Fibroblast of pulmonary artery (primary cell): ENCODE data around the gene WDR26.

Source experiments
- DNase-seq: peaks from one replicate; pipeline ENCODE4 v3.0.0-alpha.2; 2010; ENCODE audit warnings: low read depth
- H3K4me3 ChIP-seq: replicated peaks from 2 replicates; pipeline ENCODE4 v1.5.1; 2011; ENCODE audit warnings: low read depth, mild to moderate bottlenecking, control low read depth, low read length, moderate library complexity
- TF ChIP-seq, protein P1 (sequence below): IDR thresholded peaks from 2 replicates; pipeline ENCODE4 v1.5.1; 2011; ENCODE audit warnings: mild to moderate bottlenecking, control low read depth, low read length, inconsistent platforms; ENCODE audit errors: missing control alignments

WDR26 gene

GRCh38 chr1:224392411-224393249 is 42.0 kb downstream of the WDR26 start:
- DNase-seq = no peak
- H3K4me3 ChIP-seq = no peak overlapping the region
- TF ChIP-seq, protein P1, sequence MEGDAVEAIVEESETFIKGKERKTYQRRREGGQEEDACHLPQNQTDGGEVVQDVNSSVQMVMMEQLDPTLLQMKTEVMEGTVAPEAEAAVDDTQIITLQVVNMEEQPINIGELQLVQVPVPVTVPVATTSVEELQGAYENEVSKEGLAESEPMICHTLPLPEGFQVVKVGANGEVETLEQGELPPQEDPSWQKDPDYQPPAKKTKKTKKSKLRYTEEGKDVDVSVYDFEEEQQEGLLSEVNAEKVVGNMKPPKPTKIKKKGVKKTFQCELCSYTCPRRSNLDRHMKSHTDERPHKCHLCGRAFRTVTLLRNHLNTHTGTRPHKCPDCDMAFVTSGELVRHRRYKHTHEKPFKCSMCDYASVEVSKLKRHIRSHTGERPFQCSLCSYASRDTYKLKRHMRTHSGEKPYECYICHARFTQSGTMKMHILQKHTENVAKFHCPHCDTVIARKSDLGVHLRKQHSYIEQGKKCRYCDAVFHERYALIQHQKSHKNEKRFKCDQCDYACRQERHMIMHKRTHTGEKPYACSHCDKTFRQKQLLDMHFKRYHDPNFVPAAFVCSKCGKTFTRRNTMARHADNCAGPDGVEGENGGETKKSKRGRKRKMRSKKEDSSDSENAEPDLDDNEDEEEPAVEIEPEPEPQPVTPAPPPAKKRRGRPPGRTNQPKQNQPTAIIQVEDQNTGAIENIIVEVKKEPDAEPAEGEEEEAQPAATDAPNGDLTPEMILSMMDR = no peak

GRCh38 chr1:224390517-224390916 is 44.1 kb downstream of the WDR26 start:
- TF ChIP-seq, protein P1 = no peak
- H3K4me3 ChIP-seq = no peak overlapping the region
- no peak for DNase-seq

DNA sequence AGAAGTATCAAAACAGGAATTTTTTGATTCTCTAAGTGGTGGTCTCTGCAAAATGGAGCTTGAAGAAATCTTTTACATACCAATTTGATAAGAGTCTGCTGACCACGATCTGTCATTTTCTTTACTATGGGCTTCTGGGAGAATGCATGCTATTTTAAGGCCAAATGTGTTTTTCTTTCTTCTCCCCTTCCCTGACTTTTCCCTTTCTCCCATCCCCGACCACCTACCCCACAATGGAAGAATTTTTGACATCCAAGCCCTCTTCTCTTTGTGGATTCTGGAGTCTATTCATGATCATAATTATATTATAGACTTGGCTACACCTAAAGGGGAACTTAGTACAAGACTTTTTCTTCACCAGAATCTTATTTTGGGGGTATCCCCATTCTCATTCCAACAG is 46.7 kb downstream of the WDR26 start:
- TF ChIP-seq, protein P1 = no peak
- no peak for DNase-seq
- H3K4me3 ChIP-seq = no peak overlapping the region

DNA sequence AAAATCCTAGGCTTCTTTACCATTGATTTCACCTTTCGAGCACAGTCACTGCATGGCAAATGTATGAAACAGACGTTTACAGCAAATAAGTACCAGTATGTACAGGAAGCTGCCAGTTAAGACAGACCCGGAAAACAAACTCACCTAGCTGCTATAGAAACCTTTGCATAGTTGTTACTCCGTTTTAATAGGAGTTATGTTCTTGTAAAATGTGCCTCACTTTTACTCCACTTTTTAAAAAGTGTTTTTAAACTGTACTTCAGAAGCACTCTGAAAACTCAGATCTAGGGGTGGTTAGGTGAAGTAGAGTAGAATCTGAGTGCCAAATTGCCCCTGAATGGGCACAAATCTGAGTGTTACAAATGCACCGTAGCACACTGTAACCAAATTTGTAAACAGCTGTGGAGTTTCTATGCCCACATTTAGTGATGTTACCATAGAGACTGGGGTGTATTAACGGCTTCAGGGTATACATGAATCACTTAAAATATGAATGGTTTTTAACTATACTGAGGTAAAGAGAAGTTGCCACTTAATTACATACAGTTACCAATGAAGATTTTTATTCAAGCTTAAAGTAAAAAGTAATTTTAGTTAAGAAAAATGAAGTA is 47.2 kb downstream of the WDR26 start:
- H3K4me3 ChIP-seq = no peak overlapping the region
- TF ChIP-seq, protein P1 = no peak
- no peak for DNase-seq

GRCh38 chr1:224383218-224383617 is 51.4 kb downstream of the WDR26 start:
- H3K4me3 ChIP-seq = no peak overlapping the region
- TF ChIP-seq, protein P1 = no peak
- DNase-seq = no peak

- H3K4me3 ChIP-seq = no peak overlapping the region
- DNase-seq = no peak
- TF ChIP-seq, protein P1 = no peak
Measured at GRCh38 chr1:224381880-224382548, 52.6 kb downstream of the WDR26 start.
